T-helper 22 cell (primary cell): ENCODE measurements around the gene TMEM205.
"Not testable (repeated sequence)": the region's sequence is repeated elsewhere in the genome, so short reads cannot be mapped to it uniquely, and the experiment has no call there.

Experiments
- DNase-seq: peaks from one replicate; pipeline ENCODE4 v3.0.0-alpha.2; 2020; ENCODE audit warnings: low read depth

The TMEM205 gene

GRCh38 chr19:11346104-11346940 lies at the start of gene TMEM205, which contains the start of gene CCDC159:
TSS of gene TMEM205 (minus strand) at chr19:11346268. CDS start at chr19:11345619, 649 bp downstream.
TSS of gene CCDC159 (plus strand) at chr19:11346519. CDS start at chr19:11346607, 88 bp downstream.
- DNase-seq = peak; percentile 97

DNA sequence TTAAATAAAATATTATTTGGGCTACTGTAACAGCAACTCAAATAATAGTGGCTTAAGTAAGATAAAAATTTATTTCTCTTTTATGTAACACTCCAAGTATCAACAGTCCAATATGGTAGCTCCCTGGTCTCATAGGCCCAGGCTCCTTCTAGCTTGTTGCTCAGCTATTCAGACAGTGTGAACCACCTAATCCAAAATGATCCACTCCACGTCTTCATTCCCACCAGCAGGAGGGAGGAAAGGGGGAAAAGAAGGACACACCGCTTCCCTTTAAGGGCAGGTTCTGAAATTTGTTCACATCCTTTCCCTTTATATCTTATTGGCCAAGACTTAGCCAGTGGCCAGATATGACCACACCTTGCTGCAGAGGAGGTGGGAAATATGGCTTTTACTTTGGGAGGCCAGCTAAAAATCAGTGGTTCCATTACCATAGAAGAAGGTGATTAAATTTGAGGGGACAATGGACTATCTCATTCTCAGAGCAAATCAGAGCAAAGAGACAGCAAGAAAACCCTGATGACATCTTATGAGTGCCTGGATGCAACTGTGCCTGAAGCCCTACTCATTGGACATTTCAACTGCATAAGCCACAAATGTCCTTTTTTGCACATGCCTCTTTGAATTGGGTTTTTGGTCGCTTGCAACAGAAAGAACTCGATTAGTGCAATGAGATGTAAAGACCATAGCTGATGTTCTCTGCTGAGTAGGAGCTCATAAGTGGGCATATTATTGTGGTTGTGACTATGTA lies 45.0 kb upstream of the TMEM205 start:
- no peak for DNase-seq

DNA sequence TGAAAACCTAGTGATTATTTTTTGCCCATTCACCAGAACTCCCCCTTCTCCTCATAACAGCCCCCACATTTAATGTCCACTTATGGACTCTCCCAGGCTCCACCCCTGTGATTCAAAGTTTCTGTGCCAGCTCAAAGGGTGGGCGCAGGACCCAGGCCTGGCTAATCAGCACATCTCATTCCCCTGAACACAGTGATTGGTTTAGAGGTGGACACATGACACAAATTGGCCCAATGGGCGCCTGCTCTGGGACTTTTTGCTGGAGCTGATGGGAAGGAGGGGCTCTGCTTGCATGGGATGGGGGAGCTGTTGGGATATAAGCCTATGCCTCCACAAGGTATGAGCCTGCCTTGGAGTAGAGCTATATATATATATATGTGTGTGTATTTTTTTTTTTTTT lies 44.3 kb upstream of the TMEM205 start:
- no peak for DNase-seq

- DNase-seq = no peak
Observed at GRCh38 chr19:11387162-11388034, 41.3 kb upstream of the TMEM205 start.

- no peak for DNase-seq
Observed at GRCh38 chr19:11384778-11385129, 38.7 kb upstream of the TMEM205 start.

- DNase-seq = no peak
Observed at GRCh38 chr19:11383706-11384048, 37.6 kb upstream of the TMEM205 start.

DNA sequence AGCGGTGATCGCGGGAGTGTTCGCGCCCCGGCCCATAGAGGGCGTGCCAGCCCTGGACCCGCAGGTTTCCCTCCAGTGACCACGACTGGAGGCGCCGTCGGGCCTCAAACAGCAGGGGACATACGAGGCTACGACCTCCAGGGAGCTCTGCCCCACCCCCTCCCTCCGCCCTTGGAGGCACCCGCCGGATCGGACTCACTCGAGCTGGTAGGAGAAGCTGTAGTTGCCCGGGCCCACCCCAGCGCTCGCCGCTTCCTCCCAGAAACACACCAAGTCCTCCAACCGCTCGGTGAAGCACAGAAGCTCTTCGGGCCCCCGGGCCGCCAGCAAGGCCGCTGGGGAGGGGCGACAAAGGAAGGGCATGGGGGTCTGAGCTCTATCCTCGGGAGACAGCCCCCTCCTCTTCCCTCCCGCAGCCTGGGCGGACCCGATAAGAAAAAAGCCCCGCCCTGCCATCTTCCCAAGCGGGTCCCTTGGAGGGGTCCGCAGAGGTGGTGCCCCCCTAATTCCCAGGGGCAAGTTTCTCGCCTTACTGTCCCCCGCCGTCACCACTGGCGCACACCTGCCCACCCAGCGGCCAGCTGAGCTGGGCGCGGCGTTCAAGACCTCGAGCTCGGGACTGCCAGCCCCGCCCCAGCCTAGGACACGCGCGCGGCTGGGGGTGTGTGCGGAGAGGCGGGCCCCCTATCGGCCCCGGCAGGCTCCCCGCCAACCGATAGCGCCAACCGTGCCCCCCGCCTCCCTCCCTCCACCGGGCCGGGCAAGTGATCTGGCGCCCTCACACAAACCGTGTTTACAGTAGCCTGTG lies 37.0 kb upstream of the TMEM205 start:
- DNase-seq = no peak

GRCh38 chr19:11380653-11381537 lies 34.8 kb upstream of the TMEM205 start:
- peak; percentile 96 for DNase-seq

DNA sequence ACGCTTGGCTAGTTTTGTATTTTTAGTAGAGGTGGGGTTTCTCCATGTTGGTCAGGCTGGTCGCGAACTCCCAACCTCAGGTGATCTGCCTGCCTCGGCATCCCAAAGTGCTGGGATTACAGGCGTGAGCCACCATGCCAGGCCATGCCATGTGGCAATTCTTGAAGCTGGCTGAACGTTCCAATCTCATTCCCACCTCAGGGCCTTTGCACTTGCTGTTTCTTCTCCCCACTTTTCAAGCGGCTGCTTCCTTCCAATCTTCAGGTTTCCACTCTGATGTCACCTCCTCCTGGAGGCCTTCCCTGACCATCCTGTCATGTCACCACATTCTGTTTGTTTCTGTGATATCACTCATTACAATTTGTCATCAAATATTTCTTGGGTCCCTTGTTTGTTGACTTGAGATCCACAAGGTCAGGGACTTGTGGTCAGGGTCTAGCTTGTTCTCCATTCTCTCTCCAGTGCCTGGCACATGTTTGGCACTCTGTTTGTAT lies 33.8 kb upstream of the TMEM205 start:
- no peak for DNase-seq

GRCh38 chr19:11379269-11379845 lies 33.3 kb upstream of the TMEM205 start:
- DNase-seq = not testable (repeated sequence)

DNA sequence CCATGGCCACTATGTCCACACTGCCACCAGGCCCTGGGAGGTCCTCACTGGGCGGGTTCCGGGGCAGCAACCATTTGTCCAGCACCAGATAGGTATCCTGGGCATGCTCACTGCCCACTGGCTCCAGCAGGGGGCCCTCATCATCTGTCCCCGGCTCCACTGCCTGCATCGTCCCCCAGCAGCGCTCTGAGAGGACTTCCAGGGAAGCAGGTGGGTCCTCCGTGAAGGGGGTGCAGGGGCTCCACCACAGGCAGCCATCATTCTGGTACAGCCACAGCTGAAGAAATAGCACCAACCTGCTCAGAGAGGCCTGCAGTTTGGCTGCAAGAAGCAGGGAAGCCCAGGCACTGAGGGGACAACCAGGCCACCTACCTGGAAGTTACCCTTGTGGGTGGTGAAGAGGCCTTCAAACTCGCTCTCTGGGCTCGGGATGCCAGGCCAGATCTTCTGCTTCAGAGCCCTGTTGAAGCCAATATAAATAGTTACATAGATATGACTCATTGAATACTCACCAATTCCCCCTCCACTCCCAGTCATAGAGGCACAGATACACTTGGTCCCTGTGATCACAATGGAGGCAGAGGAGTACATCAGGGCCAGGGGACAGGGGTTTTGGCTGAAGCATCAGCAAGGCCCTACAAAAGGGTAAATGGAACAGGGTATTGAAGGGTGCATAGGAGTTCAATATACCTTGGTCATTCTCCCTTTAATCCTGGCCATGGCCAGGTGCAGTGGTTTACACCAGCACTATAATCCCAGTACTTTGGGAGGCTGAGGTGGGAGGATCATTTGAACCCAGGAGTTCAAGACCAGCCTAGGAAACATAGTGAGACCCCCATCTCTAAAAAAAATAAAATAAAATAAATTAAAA lies 32.5 kb upstream of the TMEM205 start:
- DNase-seq = no peak

GRCh38 chr19:11377756-11378155 lies 31.7 kb upstream of the TMEM205 start:
- no peak for DNase-seq

- no peak for DNase-seq
Observed at GRCh38 chr19:11377237-11377636, 31.2 kb upstream of the TMEM205 start.

DNA sequence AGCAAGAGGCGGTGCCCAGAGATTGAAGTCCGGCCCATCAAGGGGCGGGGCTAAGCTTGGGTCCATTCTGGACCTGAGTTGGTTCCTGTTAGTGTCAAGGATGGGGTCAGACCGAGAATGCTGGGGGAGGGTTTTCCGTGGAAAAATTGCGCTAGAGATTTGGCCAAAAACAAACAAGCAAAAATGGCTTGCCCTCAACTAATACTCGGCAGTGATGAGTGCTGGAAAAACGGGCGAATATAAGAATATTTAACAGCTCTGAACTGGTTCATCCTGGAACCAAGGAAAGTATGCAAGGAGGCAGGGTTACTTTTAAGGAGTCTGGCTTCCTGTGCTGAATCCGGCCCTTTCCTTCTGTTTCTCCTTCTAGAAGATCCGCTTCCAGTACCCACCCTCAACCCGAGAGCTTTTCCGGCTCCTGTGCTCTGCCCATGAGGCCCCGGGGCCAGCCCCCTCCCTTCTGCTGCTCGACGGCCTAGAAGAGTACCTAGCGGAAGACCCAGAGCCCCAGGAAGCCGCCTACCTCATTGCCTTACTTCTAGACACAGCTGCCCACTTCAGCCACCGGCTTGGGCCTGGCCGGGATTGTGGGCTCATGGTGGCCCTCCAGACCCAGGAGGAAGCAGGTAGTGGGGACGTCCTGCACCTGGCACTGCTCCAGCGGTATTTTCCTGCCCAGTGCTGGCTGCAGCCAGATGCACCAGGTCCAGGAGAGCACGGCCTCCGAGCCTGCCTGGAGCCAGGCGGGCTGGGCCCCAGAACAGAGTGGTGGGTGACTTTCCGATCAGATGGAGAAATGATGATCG lies 29.3 kb upstream of the TMEM205 start:
- DNase-seq = peak; percentile 58

DNA sequence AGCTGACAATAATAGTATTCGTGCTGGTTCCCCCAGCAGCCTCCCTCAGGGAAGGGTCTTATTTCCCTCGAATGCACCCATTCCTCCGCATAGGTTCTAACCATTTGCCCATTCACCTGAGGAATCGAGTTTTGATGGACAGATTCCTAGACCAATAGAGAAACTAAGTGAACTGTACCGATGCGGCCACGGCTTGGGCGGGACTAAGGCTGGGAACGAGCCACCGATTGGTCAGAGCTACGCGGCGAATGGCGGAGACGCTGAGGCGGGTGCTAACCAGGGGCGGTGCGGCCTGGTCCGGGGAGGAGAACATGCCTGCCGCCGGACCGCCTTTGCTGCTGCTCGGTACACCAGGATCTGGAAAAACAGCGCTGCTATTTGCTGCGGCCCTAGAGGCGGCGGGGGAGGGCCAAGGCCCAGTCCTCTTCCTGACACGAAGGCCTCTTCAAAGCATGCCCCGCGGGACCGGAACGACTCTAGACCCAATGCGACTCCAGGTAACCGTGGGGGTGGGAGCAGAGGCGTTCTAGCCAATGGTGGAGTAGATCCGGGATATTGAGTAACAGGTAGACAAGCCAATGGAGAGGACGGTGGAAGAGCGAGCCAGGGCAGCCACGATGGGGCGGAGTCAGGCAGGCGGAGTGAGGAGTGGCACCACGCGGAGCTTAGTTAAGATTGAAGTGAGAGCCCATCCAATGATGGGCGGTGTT lies 28.5 kb upstream of the TMEM205 start, which contains the start of gene SWSAP1:
TSS of gene SWSAP1 (plus strand) at position 234 of the 710 bp plus-strand sequence. CDS start at position 249, 15 bp downstream.
- DNase-seq = peak; percentile 96

GRCh38 chr19:11373885-11374432 lies 27.9 kb upstream of the TMEM205 start:
- no peak for DNase-seq
